ENCODE data around the gene LCA5L.
"Not testable (repeated sequence)": the region's sequence is repeated elsewhere in the genome, so short reads cannot be mapped to it uniquely, and the experiment has no call there.

The LCA5L gene

DNA sequence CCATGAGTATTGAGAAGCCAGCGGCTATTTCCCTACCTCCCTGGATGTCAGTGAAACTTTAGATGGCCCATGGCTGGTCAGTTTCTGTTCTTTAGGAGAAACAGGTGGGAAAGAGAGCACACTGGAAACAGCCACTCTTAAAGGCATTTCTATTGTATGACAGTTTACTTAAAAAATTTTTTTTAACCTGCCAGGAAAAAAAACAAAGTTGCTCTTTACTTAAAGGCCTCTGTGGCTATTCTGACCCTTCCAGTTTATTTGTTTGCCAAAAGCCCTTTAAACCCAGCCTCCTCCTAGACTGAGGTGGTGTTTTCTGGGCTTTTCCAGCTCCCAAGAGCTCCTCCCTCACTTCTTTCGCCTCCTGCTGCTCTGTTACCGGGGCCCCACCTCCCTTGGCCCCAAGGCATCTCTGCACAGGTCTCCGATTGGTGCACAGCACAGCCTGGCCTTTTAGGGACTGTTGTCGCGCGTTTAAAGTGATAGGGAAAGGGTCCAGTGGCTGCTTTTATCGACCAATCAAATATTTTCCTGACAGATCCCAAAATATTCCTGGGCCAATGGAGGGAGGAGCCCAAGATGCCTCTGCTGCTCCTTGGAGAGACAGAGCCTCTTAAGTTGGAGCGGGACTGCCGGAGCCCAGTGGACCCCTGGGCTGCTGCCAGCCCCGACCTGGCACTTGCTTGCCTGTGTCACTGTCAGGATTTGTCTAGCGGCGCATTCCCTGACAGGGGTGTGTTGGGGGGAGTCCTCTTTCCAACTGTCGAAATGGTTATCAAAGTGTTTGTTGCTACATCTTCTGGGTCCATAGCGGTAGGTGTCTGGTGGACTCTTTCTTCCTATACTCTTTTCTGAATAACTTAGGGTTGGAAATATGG, 6.0 kb upstream of the LCA5L start, which contains the start of gene SH3BGR:
SH3BGR (plus strand) TSS at position 639 of the 875 bp plus-strand sequence; CDS start at position 766, 127 bp downstream.
- DNase-seq = no peak

GRCh38 chr21:39447264-39447663, 1.7 kb upstream of the LCA5L start:
- no peak for DNase-seq

DNA sequence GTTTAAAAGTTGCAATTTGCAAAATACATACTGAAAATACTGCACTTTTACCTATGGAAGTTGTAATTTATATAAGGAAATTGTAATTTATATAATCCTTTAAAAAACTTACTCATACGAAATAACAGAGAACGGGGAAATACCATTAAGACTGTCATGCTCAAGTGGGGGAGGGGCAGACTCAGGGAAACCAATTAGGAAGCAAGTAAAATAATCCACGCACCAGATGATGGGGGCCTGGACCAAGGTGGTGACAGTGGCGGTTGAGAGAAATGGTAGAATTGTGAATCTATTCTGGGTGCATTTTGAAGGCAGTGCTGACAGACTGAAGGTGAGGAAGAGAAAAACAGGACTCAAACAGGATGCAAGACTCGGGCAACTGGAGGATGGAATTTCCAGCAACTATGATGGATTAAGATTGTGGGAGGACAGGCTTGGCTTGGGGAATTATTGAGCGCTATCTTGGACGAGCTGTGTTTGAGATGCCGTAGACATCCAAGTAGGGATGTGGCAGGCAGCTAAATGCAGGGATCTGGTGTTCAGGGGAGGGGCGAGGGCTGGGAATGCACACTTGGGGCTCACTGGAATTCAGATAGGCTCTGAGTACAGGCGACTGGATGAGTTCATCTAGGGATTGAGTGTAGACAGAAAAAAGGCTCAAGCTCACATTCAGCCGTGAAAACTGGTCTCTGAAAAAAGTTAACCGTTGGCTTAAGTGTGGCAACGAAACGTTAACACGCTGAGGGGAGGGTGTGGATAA, 977 bp downstream of the LCA5L start:
- DNase-seq = peak; percentile 6

- DNase-seq = peak; percentile 83
Observed at GRCh38 chr21:39441502-39442475, 3.8 kb downstream of the LCA5L start.

DNA sequence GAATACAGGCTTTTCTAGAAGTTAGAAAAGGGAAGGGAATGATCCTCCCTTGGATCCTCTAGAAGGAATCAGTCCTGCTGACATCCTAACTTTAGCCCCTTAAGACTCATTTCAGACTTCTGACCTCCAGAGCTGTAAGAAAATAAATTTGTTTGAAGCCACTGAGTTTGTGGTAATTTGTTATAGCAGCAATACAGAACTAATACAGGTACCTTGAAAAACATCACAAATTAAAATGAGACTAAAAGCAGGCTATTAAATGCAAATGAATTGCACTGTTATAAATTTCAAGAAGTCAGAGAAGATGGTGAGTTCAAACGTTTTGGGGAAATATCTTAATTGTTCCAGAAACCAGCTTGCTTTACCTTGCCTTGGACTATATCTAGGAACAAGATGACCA, 6.3 kb downstream of the LCA5L start:
- DNase-seq = no peak

DNA sequence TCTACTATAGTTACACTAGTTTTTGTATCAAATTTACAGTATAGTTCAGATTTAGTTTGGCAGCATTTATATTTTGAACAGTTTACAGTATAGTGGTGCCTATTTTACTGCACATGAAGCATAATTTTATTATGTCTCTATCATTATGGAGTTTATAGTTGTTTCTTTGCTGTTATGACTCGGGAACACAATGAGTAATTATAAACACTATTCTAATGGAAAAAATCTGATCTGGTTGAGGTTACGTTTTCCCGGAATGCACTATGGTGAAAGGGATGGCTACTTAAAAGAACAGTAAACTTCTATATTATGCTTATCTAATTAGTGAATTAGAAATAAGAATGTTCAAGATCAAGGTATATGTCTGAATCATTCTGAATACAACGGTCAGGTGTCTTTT, 10.6 kb downstream of the LCA5L start:
- DNase-seq = no peak

- DNase-seq = no peak
Observed at GRCh38 chr21:39430954-39431353, 14.6 kb downstream of the LCA5L start.

- no peak for DNase-seq
Observed at GRCh38 chr21:39430457-39430856, 15.1 kb downstream of the LCA5L start.

GRCh38 chr21:39430016-39430415, 15.6 kb downstream of the LCA5L start:
- no peak for DNase-seq

DNA sequence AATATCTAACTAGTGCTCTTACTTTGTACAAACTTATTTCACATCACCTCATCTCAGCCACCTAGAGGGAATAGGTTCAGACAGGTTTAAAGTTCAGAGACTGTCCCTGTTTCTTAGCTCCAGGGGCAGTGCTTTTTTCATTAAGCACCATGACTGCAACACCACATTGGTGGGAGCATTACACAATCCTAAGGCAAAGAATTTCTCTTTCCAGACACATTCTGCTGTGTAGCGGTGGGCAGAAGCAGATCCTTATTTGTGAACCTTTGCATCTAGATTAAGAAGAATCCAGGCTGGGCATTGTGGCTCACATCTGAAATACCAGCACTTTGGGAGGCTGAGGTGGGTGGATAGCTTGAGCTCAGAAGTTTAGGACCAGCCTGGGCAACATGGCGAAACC, 16.1 kb downstream of the LCA5L start:
- no peak for DNase-seq

GRCh38 chr21:39422527-39423241, 22.9 kb downstream of the LCA5L start:
- no peak for DNase-seq

DNA sequence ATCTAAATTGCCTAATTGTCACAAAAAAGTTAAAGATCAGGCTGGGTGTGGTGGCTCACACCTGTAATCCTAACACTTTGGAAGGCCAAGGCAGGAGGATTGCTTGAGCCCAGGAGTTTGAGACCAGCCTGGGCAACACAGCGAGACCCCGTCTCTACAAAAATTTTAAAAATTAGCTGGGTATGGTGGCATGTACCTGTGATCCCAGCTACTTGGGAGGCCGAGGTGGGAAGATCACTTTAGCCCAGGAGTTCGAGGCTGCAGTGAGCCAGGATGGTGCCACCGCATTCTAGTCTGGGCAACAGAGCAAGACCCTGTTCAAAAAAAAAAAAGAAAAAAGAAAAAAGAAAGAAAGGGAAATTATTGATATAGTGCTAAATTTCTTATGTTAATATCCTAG, 26.4 kb downstream of the LCA5L start:
- not testable (repeated sequence) for DNase-seq

GRCh38 chr21:39406065-39406464, 39.5 kb downstream of the LCA5L start:
- no peak for DNase-seq

GRCh38 chr21:39400173-39400572, 45.4 kb downstream of the LCA5L start:
- DNase-seq = no peak

DNA sequence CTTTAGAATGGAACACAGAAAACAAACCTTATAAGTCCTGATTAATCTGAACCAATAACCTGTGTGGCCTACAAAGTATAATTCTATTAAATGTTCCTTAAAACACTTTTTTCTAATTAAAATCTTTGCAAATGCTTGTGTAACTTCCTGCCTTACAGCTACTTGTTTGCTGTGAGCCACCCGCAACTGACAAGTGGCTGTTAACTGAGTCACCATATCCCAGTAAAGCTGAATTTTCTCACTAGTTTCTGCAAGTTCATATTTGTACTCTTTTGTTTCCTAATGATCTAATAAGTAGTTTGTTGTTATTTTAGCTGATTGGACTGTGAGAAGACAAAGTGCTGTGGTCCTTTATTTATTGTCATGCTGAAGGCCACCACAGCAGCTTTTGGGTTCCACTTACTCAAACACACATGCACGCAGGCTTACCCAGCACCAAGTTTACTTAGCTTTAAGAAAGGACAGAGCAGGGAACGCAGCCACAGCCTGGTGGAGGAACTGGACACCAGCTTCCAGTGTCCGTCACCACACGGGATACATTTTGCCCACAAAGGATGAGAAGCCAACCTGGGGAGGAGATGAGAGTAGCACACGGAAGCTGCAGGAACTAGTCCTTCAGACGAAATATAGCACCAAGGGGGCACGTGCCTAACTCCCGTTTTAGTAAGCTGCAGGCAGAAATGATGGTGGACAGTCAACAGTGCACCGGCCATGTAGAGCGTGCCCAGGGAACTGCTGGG, 47.8 kb downstream of the LCA5L start:
- DNase-seq = no peak

GRCh38 chr21:39392981-39393380, 52.6 kb downstream of the LCA5L start:
- no peak for DNase-seq

DNA sequence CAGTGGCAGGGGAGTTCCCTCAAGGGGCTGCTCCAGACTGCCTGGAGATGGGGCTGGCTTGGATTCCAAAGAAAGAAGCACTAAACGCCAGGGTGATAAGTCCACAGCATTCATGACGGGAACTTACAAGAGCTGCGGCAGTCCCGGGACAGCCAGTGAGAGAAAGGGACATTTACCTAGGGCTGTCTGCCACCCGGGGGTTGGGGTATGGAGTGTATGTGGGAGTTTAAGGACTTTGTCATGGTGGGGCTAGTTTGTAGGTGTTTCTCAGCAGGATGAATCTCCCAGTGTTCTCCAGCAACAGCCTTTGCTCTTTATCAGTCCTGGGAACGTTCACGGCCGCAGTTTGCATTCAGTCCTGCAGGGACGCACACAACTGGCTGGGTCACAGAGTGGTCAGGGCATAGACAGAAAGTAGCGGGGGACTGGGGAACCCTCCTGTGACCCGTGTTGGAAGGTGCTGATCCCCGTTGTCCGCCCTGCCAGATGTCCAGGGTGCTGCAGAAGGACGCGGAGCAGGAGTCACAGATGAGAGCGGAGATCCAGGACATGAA, 55.3 kb downstream of the LCA5L start:
- DNase-seq = no peak

DNA sequence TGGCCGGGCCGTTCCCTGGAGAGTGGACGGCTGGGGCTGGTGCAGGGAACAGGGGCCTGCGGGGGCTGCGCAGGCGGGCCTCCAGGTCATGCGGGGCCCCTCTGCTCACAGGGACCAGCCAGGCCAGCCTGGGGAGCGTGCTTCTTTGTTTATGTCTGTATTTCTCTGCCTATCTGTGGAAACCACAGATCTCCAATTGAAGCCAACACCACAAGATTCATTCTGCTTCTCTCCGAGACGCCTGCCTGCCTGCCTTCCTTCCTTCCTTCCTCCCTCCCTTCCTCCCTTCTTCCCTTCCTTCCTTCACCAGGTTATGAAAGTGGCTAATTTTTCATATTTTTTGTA, 56.8 kb downstream of the LCA5L start:
- no peak for DNase-seq

- peak; percentile 95 for DNase-seq
Observed at GRCh38 chr21:39388038-39388810, 57.4 kb downstream of the LCA5L start.

- peak; percentile 95 for DNase-seq
Observed at GRCh38 chr21:39387461-39388037, 58.0 kb downstream of the LCA5L start.

Measured in hematopoietic multipotent progenitor cell treated with erythropoietin and hydrocortisone succinate and interleukin-3 and kit ligand, for 6 days (in vitro differentiated cells).